ENCODE measurements around the gene FOSL2. TPM values are rescaled to one million over a fixed set of nuclear protein-coding genes. Genes with fewer than 3 reads are reported as not detected.

Gene FOSL2
- total RNA-seq, 2 experiments from 2014 or later: 114 to 119 TPM

DNA sequence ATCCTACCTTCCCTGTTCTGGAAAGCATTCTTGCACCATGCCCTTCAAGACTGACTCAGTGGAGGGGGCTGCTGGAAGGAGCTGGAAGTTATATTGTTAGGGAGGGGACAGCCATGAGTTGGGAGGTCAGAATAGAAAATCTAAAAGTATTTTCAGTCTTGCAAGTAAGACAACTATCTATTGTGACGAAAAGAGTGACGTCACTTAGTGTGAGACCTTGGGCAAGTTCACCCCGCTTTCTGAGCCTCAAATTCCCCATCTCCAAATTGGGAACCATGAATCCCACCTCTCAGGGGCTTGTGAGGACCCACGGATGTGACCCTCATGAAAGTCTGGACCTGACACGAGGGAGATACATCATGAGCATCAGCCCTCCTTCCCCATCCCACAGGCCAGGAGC lies 46.5 kb downstream of the FOSL2 start:
- peaks cover 2% of the 10 kb centered on the region for H3K9me3 Mint-ChIP-seq
- no peak overlapping the region for H3K27ac Mint-ChIP-seq
- intact Hi-C loops (cut with micrococcal nuclease): no loop called here
- no peaks in the 10 kb centered on the region for H3K36me3 Mint-ChIP-seq (ENCODE audit: low read depth)
- POLR2A ChIA-PET: no interaction called here
- CTCF ChIA-PET: interaction anchor here (1.7 kb wide), 1 partner anchor 37 kb away, joined by 4 read pairs; no protein-coding TSS in a partner anchor
- no peak for ATAC-seq
- no peaks in the 10 kb centered on the region for H3K27me3 Mint-ChIP-seq
- no peak for DNase-seq
- H3K4me1 Mint-ChIP-seq (ENCODE audit: low read depth): peaks cover 38% of the 10 kb centered on the region
- no peak overlapping the region for H3K4me3 Mint-ChIP-seq
- TF ChIP-seq, protein P1, sequence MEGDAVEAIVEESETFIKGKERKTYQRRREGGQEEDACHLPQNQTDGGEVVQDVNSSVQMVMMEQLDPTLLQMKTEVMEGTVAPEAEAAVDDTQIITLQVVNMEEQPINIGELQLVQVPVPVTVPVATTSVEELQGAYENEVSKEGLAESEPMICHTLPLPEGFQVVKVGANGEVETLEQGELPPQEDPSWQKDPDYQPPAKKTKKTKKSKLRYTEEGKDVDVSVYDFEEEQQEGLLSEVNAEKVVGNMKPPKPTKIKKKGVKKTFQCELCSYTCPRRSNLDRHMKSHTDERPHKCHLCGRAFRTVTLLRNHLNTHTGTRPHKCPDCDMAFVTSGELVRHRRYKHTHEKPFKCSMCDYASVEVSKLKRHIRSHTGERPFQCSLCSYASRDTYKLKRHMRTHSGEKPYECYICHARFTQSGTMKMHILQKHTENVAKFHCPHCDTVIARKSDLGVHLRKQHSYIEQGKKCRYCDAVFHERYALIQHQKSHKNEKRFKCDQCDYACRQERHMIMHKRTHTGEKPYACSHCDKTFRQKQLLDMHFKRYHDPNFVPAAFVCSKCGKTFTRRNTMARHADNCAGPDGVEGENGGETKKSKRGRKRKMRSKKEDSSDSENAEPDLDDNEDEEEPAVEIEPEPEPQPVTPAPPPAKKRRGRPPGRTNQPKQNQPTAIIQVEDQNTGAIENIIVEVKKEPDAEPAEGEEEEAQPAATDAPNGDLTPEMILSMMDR (IDR thresholded peaks at IDR 0.05): no peak

DNA sequence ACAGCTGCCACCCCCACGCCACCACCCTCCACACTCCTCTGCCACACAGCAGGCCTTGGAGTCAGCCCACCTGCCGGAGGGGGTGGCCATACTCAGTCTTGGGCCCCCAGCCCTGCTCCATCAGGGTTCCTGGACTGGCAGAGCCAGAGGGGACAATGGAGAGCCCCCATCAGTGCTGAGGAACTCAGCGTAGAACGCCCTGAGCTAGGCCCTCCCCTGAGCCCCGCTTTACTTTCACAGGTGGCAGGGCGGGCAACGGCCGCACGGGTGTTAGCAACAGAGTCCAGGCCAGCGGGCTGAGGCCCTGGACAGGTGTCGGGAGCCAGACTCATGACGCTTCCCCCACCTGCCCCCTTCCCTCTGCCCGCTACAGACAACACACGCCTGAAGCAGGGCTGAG lies 47.1 kb downstream of the FOSL2 start:
- H3K9me3 Mint-ChIP-seq: peaks cover 2% of the 10 kb centered on the region
- POLR2A ChIA-PET: interaction anchor here (1.2 to 1.4 kb wide), 2 partner anchors 10 to 31 kb away, joined by 3 read pairs; no protein-coding TSS in a partner anchor

DNA sequence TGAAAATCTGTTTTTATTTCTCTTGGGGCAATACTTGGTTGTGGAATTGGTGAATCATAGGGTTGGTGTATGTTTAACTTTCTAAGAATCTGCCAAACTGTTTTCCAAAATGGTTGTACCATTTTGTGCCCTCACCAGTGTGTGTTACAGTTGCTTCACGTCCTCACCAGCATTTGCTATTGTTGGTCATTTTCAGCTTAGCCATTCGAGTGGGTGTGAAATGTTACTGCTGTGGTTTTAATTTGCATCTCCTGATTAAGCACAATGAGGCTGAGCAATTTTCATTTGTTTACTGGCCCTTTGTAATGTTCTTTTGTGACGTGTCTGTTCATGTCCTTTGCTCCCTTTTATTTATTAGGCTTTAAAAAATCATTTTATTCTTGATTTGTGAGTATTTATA lies 49.7 kb downstream of the FOSL2 start:
- no peaks in the 10 kb centered on the region for H3K27me3 Mint-ChIP-seq
- CTCF ChIA-PET: no interaction called here
- no peak overlapping the region for H3K4me3 Mint-ChIP-seq
- ATAC-seq: no peak
- H3K27ac Mint-ChIP-seq: no peak overlapping the region
- no peaks in the 10 kb centered on the region for H3K36me3 Mint-ChIP-seq (ENCODE audit: low read depth)
- POLR2A ChIA-PET: interaction anchor here (0.5 kb wide), 1 partner anchor 602 kb away, joined by 3 read pairs; no protein-coding TSS in a partner anchor
- TF ChIP-seq, protein P1 (IDR thresholded peaks at IDR 0.05): no peak
- DNase-seq: no peak
- H3K4me1 Mint-ChIP-seq (ENCODE audit: low read depth): peaks cover 44% of the 10 kb centered on the region
- peaks cover 2% of the 10 kb centered on the region for H3K9me3 Mint-ChIP-seq
- intact Hi-C loops (cut with micrococcal nuclease): no loop called here

More for the DNA sequence above, 47.1 kb downstream of the FOSL2 start:
- ATAC-seq: no peak
- intact Hi-C loops (cut with micrococcal nuclease): no loop called here
- TF ChIP-seq, protein P1 (IDR thresholded peaks at IDR 0.05): no peak
- CTCF ChIA-PET: no interaction called here
- Mint-ChIP-seq H3K36me3 (ENCODE audit: low read depth) (no peaks in the 10 kb centered on the region), H3K4me3 (no peak overlapping the region), H3K27ac (no peak overlapping the region), H3K27me3 (no peaks in the 10 kb centered on the region), H3K4me1 (ENCODE audit: low read depth) (peaks cover 33% of the 10 kb centered on the region)
- no peak for DNase-seq

DNA sequence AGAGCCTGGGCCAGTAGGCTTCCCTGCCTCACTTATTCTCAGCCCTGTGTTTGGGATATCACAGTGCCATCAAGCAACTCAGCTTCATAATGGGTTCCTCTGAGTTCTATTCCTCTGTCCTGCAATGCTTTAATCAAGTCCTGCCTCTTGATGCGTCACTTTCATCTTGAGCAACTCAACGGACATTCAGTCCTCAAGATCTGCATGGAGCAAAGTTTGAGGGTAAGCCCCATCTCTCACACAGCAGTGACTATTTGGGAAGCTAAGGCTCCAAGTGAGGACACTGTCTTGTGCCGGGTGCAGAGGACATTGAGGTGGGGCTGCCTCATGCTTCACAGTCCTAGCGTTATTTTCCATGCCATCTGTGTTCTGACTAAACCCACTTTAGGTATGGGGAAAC lies 52.3 kb downstream of the FOSL2 start:
- ChIA-PET POLR2A (interaction anchor here (0.6 to 1.3 kb wide), 3 partner anchors 13 to 41 kb away, joined by 3 read pairs; no protein-coding TSS in a partner anchor), CTCF (interaction anchor here (1.1 kb wide), 1 partner anchor 762 kb away, joined by 3 read pairs; no protein-coding TSS in a partner anchor)
- DNase-seq (no peak), ATAC-seq (no peak)
- Mint-ChIP-seq H3K36me3 (ENCODE audit: low read depth) (no peaks in the 10 kb centered on the region), H3K9me3 (peaks cover 2% of the 10 kb centered on the region), H3K4me1 (ENCODE audit: low read depth) (peaks cover 57% of the 10 kb centered on the region), H3K4me3 (no peak overlapping the region), H3K27me3 (no peaks in the 10 kb centered on the region), H3K27ac (no peak overlapping the region)
- intact Hi-C loops (cut with micrococcal nuclease): loop anchor here (5.0 kb wide), 2 partner anchors 38 to 53 kb away; partner anchors contain the start of gene FOSL2
- TF ChIP-seq, protein P1 (IDR thresholded peaks at IDR 0.05): no peak

DNA sequence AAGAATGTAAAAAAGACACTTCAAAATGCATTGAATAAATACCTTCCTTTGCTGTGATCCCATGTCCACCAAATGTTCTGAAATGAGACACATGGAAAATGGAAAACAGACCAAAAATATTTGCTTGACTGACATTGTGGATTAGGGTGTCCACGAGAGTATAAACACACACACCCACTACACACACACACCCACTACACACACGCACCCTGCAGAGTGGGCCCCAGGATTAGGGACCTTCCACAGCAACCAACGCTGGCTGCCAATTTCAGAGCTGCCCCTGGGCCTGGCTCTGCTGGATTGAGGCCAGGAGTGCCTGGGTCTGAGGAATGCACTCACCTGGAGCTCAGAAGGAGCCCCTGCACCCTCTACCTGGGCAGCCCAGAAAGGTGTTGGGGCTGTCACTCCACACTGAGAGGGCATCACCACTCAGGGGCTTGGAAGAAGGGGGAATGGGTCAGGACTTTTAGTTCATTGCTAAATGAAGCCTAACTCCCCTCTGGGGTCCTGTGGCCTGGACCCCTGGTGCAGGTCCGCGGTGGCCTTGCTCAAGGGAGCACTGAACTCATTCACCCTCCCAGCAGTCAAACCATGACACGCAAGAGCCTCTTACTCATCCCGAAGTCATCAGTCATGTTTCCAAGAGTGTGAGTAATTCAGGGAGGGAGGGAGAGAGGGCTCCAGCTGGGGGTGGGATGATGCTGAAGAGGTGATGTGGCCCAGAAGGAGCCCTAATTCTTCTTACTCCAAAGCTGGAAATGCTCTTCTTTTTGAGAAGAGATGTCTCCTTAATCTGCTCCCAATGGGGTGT lies 53.0 kb downstream of the FOSL2 start:
- TF ChIP-seq, protein P1 (IDR thresholded peaks at IDR 0.05): no peak
- ChIA-PET CTCF (interaction anchor here (1.0 to 1.7 kb wide), 2 partner anchors 35 to 37 kb away, joined by 3 to 6 read pairs; no protein-coding TSS in a partner anchor), POLR2A (interaction anchor here (1.1 to 1.8 kb wide), 5 partner anchors 31 to 55 kb away, joined by 3 to 7 read pairs (median 3); partner anchors contain the start of gene FOSL2)
- Mint-ChIP-seq H3K27ac (peak overlapping the region; percentile 59), H3K9me3 (peaks cover 2% of the 10 kb centered on the region), H3K4me1 (ENCODE audit: low read depth) (peaks cover 64% of the 10 kb centered on the region), H3K4me3 (no peak overlapping the region), H3K27me3 (no peaks in the 10 kb centered on the region), H3K36me3 (ENCODE audit: low read depth) (no peaks in the 10 kb centered on the region)
- peak; percentile 81 for DNase-seq
- intact Hi-C loops (cut with micrococcal nuclease): loop anchor here (5.0 kb wide), 2 partner anchors 38 to 53 kb away; partner anchors contain the start of gene FOSL2
- ATAC-seq: peak; percentile 74
